Right hindlimb (tissue), 1 donor: ENCODE measurements around the gene ZNF792.
"Not testable (repeated sequence)": the region's sequence is repeated elsewhere in the genome, so short reads cannot be mapped to it uniquely, and the experiment has no call there.

Experiments
- DNase-seq: peaks from one replicate; pipeline ENCODE4 v3.0.0-alpha.2; 2018

ZNF792 gene

GRCh38 chr19:34920090-34920786 lies 43.8 kb downstream of the ZNF792 start:
- not testable (repeated sequence) for DNase-seq

GRCh38 chr19:34918190-34918589 lies 45.8 kb downstream of the ZNF792 start:
- no peak for DNase-seq

- not testable (repeated sequence) for DNase-seq
Observed at GRCh38 chr19:34917144-34917543, 46.9 kb downstream of the ZNF792 start.

- DNase-seq, result no peak
Observed at GRCh38 chr19:34910770-34911169, 53.3 kb downstream of the ZNF792 start.
